Astrocyte of the cerebellum (primary cell): ENCODE data around the gene CCDC187.

ENCODE experiments used
- DNase-seq: peaks from one replicate; pipeline ENCODE4 v3.0.0-alpha.2; 2011; ENCODE audit warnings: low read depth
- H3K4me3 ChIP-seq: 2 replicates; pipeline ENCODE4 v1.5.1; 2011; ENCODE audit warnings: mild to moderate bottlenecking, low read depth, low read length, moderate library complexity
- CTCF ChIP-seq: IDR thresholded peaks from 2 replicates; pipeline ENCODE4 v1.5.1; 2012; ENCODE audit warnings: low read length, low read depth, moderate library complexity, mild to moderate bottlenecking; ENCODE audit errors: missing control alignments
- in situ Hi-C: cut with HindIII; loops from 2 replicates; pipeline ENCODE4 v1.10.0; 2017; ENCODE audit warnings: low sequenced_read_pairs

The CCDC187 gene

DNA sequence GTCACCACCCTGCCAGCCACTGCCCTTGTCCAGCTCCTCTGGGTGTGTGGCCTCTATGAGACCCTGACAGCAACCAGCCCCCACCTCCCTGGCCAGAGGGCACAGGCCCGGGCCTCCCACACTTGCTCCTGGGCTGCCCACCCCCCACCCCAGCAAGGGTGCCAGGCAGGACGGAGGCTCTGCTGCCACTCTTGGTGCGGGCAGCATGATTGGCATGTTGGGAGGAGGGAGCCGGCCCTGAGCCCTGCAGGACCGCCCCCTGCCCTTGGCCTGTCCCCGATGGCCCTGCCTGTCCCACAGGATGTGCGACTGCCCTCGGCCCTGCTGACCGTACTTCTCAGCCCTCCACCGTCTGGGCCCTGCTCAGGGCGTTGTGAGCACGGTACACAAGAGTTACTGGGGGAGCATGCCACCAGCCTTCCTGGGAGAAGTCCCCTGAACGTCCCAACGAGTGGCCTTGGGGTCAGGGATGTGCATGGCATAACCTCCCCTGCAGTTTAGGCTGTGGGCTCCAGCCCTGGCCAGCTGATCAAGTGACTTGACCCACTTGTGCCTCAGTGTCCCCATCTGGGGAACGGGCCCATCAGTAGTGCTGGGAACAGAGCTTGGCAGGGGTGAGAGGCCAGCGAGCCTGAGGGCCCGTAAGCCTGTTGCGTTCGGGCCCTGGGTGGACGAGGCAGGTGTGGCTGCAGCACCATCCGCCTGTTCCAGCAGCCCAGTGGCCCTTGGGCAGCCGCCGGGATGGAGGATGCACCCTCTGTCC lies 39.4 kb upstream of the CCDC187 start:
- no peak overlapping the region for H3K4me3 ChIP-seq
- in situ Hi-C loops = no loop called here
- TF ChIP-seq CTCF = no peak
- no peak for DNase-seq

- peak; percentile 27 for DNase-seq
- in situ Hi-C loops = no loop called here
- H3K4me3 ChIP-seq = peak overlapping the region; percentile 16
- TF ChIP-seq CTCF = no peak
Measured at GRCh38 chr9:136342181-136343120, 38.6 kb upstream of the CCDC187 start.

DNA sequence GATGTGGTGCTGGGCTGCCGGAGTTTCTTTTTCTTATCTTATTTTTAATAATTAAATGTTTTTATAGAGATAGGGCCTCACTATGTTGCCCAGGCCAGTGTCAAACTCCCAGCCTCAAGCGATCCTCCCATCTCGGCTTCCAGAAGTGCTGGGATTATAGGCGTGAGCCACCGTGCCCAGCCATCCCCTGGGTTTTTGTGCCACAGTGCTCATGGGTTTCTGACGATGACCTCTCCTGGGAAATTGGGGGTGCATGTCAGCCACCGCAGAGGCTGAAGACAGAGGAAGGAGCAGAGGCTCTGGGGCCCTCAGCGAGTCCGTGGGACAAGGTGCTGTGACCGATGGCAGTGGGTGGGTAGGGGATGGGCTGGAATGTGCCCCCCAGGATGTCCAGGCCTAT lies 37.9 kb upstream of the CCDC187 start:
- in situ Hi-C loops = no loop called here
- TF ChIP-seq CTCF = no peak
- H3K4me3 ChIP-seq = no peak overlapping the region
- DNase-seq = no peak

DNA sequence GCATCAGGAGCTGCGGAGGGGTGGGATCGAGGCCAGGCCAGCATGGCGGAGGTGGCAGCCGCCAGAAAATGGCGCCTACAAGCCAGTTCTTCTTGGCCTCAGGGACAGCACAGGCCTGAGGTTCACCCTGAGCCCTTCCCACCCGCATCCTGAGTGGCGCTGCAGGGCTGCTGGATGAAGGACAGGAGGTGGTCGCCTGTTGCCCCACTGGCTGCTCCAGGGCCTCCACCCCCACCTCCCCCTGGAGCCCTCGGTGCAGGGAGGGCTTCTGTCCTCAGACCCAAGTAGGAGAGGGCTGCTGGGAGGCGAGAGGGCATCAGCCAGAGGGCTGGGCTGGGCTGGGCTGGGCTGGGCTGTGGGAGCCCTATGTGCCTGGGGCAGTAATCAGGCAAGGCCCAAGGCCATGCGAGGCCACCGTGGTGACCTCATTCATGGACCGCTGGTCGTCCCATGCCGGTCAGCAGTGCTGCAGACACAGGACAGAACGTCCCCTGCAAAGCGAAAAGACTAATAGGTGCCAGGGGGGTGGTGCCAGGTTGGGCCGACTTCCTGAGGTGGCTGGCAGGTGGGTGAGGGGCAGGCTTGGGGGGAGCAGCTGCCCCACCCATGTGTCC lies 37.3 kb upstream of the CCDC187 start:
- H3K4me3 ChIP-seq = no peak overlapping the region
- in situ Hi-C loops = no loop called here
- no peak for DNase-seq
- no peak for TF ChIP-seq CTCF

DNA sequence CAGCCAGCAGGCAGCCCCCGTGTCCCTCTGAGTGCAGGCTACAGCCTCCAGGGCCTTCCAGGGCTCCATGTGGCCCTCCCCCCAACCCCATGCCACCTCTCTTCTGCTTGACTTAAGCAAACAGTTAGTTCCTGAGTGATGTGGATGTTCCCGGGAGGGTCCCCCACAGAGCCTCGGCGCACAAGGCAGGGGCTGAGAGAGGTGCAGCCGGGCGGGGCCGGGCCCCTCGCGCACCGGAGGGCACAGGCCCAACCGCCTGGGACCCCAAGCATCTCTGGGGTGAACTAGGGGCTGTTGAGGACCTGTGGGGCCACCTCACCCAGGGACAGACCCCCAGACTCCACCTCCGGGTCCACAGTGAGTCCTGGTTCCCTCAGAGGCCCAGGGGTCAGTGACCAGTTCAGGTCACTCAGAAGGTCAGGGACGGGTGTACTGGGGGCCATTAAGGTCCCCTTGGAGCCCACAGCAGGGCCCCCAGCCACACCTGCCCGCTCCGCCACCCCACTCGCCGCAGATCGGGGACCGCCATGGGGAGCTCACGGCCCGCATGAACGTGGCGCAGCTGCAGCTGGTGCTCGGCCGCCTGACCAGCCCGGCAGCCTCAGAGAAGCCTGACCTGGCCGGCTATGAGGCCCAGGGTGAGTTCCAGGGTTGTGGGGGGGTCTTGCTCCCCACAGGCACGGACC lies 36.6 kb upstream of the CCDC187 start:
- TF ChIP-seq CTCF = no peak
- H3K4me3 ChIP-seq = no peak overlapping the region
- no peak for DNase-seq
- in situ Hi-C loops = no loop called here

DNA sequence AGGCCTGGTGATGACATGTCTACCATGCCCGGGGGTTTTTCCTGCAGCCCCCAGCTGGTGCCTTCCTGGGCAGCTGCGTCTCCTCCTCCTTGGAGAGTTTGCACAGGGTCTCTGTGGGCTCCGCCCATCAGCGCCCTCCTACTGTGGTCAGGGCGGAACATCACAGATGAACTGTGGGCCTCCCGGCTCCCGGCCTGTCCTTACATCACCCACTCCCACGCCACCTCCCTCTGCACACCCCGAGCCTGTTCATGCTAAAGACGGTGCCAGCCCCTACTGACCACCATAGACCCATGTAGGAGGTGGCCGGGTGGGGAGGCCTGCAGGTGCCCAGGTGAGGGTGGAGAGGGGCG lies 36.0 kb upstream of the CCDC187 start:
- no peak overlapping the region for H3K4me3 ChIP-seq
- no peak for TF ChIP-seq CTCF
- in situ Hi-C loops = no loop called here
- no peak for DNase-seq
